ENCODE results near the gene PPIL3. TPM values are rescaled to one million over a fixed set of nuclear protein-coding genes. Genes with fewer than 3 reads are reported as not detected.
A peak's percentile ranks its signal among the peaks of the same experiment; 100 is the strongest.

PPIL3 gene
- polyA plus RNA-seq, 1 donor (not counting 4 experiments of a cell fraction or from before 2014, with no cell fraction given): 84.0 TPM

- no peaks in the 10 kb centered on the region for H3K27me3 ChIP-seq (ENCODE audit: control insufficient read depth, extremely low read depth, insufficient read depth, low read length)
- no peak overlapping the region for H3K9ac ChIP-seq (ENCODE audit: control insufficient read depth, extremely low read depth, insufficient read depth, low read length)
- no peaks in the 10 kb centered on the region for H3K9me3 ChIP-seq (ENCODE audit: control insufficient read depth, low read depth, low read length)
- no peak overlapping the region for H3K27ac ChIP-seq (ENCODE audit: control insufficient read depth, insufficient read depth, low read length)
- H3K36me3 ChIP-seq (ENCODE audit: control insufficient read depth in 2 of 2, extremely low read depth in 1 of 2, insufficient read depth in 2 of 2, low read length in 2 of 2): peaks cover 4 to 24% of the 10 kb centered on the region in 2 experiments
- dilution Hi-C loops (cut with MboI; ENCODE audit: extremely low pct_ligation_motif_present, low sequenced_read_pairs): no loop called here
- H3K9me1 ChIP-seq (ENCODE audit: control insufficient read depth, extremely low read depth, insufficient read depth, low read length): no peaks in the 10 kb centered on the region
- FAIRE-seq (peak; percentile 66), DNase-seq (ENCODE audit: low read depth, low spot score) (no peak)
- TF ChIP-seq EZH2 (IDR thresholded peaks at IDR 0.05; ENCODE audit: low read length) (no peak), CTCF (optimal IDR thresholded peaks at IDR 0.05 in 1 of 3, IDR thresholded peaks at IDR 0.05 in 1 of 3, conservative IDR thresholded peaks at IDR 0.05 in 1 of 3; ENCODE audit: extremely low read depth in 1 of 3, insufficient read depth in 2 of 3, low read length in 3 of 3) (peak; percentile 65 to 87 (median 67))
- no peaks in the 10 kb centered on the region for H3K4me1 ChIP-seq (ENCODE audit: control insufficient read depth, extremely low read depth, insufficient read depth, low read length)
- H3K4me2 ChIP-seq (ENCODE audit: control insufficient read depth, extremely low read depth, insufficient read depth, low read depth, low read length): no peak overlapping the region
- no peaks in the 10 kb centered on the region for H3K79me2 ChIP-seq (ENCODE audit: control insufficient read depth, insufficient read depth, low read length)
- no peak overlapping the region for H3K4me3 ChIP-seq (ENCODE audit: control insufficient read depth in 2 of 3, extremely low read depth in 1 of 3, insufficient read depth in 2 of 3, low read depth in 1 of 3, low read length in 3 of 3)
- H4K20me1 ChIP-seq (ENCODE audit: control insufficient read depth, extremely low read depth, insufficient read depth, low read length): no peaks in the 10 kb centered on the region
- no peak overlapping the region for H2AFZ ChIP-seq (ENCODE audit: control insufficient read depth, low read length)
These were observed 16.9 kb upstream of the PPIL3 start for GRCh38 chr2:200905618-200906296.

DNA sequence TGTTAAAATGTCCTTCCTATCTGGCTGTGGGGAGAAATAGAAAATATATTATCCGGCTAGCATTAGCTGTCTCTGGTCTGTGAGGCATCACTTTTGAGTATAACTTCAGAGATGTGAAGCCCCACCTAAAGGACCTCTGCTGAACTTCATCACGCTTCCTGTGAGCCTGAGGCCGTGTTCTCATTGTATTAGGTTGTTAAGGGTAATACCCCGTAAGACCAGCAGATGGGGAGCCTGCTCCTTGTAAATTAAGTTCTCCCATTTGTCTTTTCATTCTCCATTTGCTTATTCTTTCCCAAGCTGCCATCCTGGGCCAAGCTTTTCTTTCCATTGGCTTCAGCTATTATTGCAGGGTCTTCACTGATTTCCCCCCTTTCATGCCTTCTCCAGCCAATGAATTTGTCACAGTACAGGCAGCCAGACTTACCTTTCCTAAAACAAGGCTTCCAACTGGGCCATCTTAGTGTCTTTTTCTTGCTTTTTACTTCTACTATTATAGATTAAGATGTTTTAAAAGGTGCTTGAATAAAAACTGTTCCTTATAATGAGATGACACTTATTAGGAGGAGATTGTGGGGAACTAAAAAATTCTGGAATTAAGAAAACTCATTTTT is 12.7 kb upstream of the PPIL3 start:
- peak; percentile 50 for DNase-seq (ENCODE audit: low read depth, low spot score)
- TF ChIP-seq EZH2 (IDR thresholded peaks at IDR 0.05; ENCODE audit: low read length): no peak
- TF ChIP-seq CTCF (optimal IDR thresholded peaks at IDR 0.05 in 1 of 3, IDR thresholded peaks at IDR 0.05 in 1 of 3, conservative IDR thresholded peaks at IDR 0.05 in 1 of 3; ENCODE audit: extremely low read depth in 1 of 3, insufficient read depth in 2 of 3, low read length in 3 of 3): peak; percentile 74 to 92 (median 81)
- Histone ChIP-seq H3K27ac (ENCODE audit: control insufficient read depth, insufficient read depth, low read length) (no peak overlapping the region), H3K36me3 (ENCODE audit: control insufficient read depth in 2 of 2, extremely low read depth in 1 of 2, insufficient read depth in 2 of 2, low read length in 2 of 2) (peaks cover 15 to 35% of the 10 kb centered on the region in 2 experiments), H3K4me2 (ENCODE audit: control insufficient read depth, extremely low read depth, insufficient read depth, low read depth, low read length) (no peak overlapping the region), H3K4me1 (ENCODE audit: control insufficient read depth, extremely low read depth, insufficient read depth, low read length) (no peaks in the 10 kb centered on the region), H3K9ac (ENCODE audit: control insufficient read depth, extremely low read depth, insufficient read depth, low read length) (no peak overlapping the region), H3K27me3 (ENCODE audit: control insufficient read depth, extremely low read depth, insufficient read depth, low read length) (no peaks in the 10 kb centered on the region), H3K79me2 (ENCODE audit: control insufficient read depth, insufficient read depth, low read length) (no peaks in the 10 kb centered on the region), H2AFZ (ENCODE audit: control insufficient read depth, low read length) (no peak overlapping the region), H3K9me3 (ENCODE audit: control insufficient read depth, low read depth, low read length) (no peaks in the 10 kb centered on the region), H3K9me1 (ENCODE audit: control insufficient read depth, extremely low read depth, insufficient read depth, low read length) (no peaks in the 10 kb centered on the region), H3K4me3 (ENCODE audit: control insufficient read depth in 2 of 3, extremely low read depth in 1 of 3, insufficient read depth in 2 of 3, low read depth in 1 of 3, low read length in 3 of 3) (no peak overlapping the region), H4K20me1 (ENCODE audit: control insufficient read depth, extremely low read depth, insufficient read depth, low read length) (no peaks in the 10 kb centered on the region)
- FAIRE-seq: peak; percentile 88
- dilution Hi-C loops (cut with MboI; ENCODE audit: extremely low pct_ligation_motif_present, low sequenced_read_pairs): no loop called here
